Karpas-422 (cell line): ENCODE data around the gene FANCG. TPM values are rescaled to one million over a fixed set of nuclear protein-coding genes. Genes with fewer than 3 reads are reported as not detected.

ENCODE experiments used
- DNase-seq: peaks from one replicate; pipeline ENCODE4 v3.0.0-alpha.2; 2015
- H2AFZ ChIP-seq: fragments of 200-600 bp; sonication (generic); 2 replicates; pipeline ENCODE4 v1.6.1; 2014; ENCODE audit warnings: antibody characterized with exemption, low read length, mixed read lengths
- H3K27ac ChIP-seq: fragments of 200-600 bp; sonication (generic); 2 replicates; pipeline ENCODE4 v1.5.1; 2014; ENCODE audit warnings: mild to moderate bottlenecking, low read length, moderate library complexity
- H3K27me3 ChIP-seq: fragments of 200-600 bp; sonication (generic); 2 replicates; pipeline ENCODE4 v1.6.1; 2014; ENCODE audit warnings: low read length, mixed read lengths
- H3K36me3 ChIP-seq: fragments of 200-600 bp; sonication (generic); 2 replicates; pipeline ENCODE4 v1.6.1; 2014; ENCODE audit warnings: low read length, mixed read lengths; ENCODE audit not compliant: insufficient read depth
- H3K4me1 ChIP-seq: fragments of 200-600 bp; sonication (generic); 2 replicates; pipeline ENCODE4 v1.6.1; 2014; ENCODE audit warnings: mild to moderate bottlenecking, low read length, mixed read lengths
- H3K4me2 ChIP-seq: fragments of 200-600 bp; sonication (generic); 2 replicates; pipeline ENCODE4 v1.6.1; 2014; ENCODE audit warnings: low read length, low read depth, mild to moderate bottlenecking; ENCODE audit not compliant: poor library complexity, severe bottlenecking
- H3K4me3 ChIP-seq: fragments of 200-600 bp; sonication (generic); 2 replicates; pipeline ENCODE4 v1.5.1; 2014; ENCODE audit warnings: mild to moderate bottlenecking, antibody characterized with exemption, low read length, mixed read lengths
- H3K79me2 ChIP-seq: fragments of 200-600 bp; sonication (generic); 2 replicates; pipeline ENCODE4 v1.6.1; 2014; ENCODE audit warnings: mild to moderate bottlenecking, low read length, mixed read lengths
- H3K9ac ChIP-seq: fragments of 200-600 bp; sonication (generic); 2 replicates; pipeline ENCODE4 v1.6.0; 2014; ENCODE audit warnings: low read length
- H3K9me2 ChIP-seq: fragments of 200-600 bp; sonication (generic), shearing (Covaris generic); replicated peaks from 2 replicates; pipeline ENCODE4 v1.6.0; 2014; ENCODE audit warnings: mild to moderate bottlenecking, low read length, moderate library complexity; ENCODE audit not compliant: insufficient read depth
- H3K9me3 ChIP-seq: fragments of 300-700, 200-600 bp; sonication (generic); 2 replicates; pipeline ENCODE4 v1.6.1; 2014; ENCODE audit warnings: low read length, mixed read lengths
- H4K20me1 ChIP-seq: fragments of 200-600 bp; sonication (generic); 2 replicates; pipeline ENCODE4 v1.6.1; 2014; ENCODE audit warnings: mild to moderate bottlenecking, antibody characterized with exemption, low read length, low read depth; ENCODE audit not compliant: insufficient read depth
- total RNA-seq: library from RNA; depleted of rRNA; stranded (reverse); fragments of >200 nt; shearing (Covaris generic); gene quantifications from 2 replicates; pipeline ENCODE4 v1.2.3, GENCODE V29; 2014; ENCODE audit warnings: low replicate concordance

FANCG gene
- total RNA-seq, 1 experiment from 2014 or later, result 38.8 TPM

DNA sequence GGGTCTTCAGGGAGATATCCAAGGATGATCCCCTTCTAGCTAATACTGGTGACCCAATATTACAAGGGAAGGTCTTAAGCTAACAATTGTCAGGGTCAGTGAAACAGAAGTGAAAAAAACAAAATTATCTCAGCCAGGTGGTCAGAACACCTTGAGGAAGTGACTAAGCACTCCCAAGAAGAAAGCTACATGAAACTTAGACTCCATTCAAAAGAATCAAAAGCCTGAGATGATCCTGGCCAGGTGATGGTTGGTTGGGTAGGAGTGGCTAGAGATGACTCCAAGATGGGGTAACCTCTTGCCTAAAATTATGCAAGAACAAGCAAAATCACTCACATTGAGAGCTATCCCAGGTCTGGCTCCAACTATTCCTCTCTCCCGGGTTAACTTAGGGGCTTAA is 12.7 kb downstream of the FANCG start:
- Histone ChIP-seq H4K20me1 (peaks cover 58% of the 10 kb centered on the region), H3K4me2 (no peak overlapping the region), H3K9ac (no peak overlapping the region), H3K4me3 (no peak overlapping the region), H3K4me1 (peaks cover 17% of the 10 kb centered on the region), H3K27ac (no peak overlapping the region), H2AFZ (no peak overlapping the region), H3K9me2 (no peaks in the 10 kb centered on the region), H3K9me3 (no peaks in the 10 kb centered on the region), H3K36me3 (peaks cover 66% of the 10 kb centered on the region), H3K27me3 (no peaks in the 10 kb centered on the region), H3K79me2 (peaks cover 67% of the 10 kb centered on the region)
- DNase-seq, result no peak

DNA sequence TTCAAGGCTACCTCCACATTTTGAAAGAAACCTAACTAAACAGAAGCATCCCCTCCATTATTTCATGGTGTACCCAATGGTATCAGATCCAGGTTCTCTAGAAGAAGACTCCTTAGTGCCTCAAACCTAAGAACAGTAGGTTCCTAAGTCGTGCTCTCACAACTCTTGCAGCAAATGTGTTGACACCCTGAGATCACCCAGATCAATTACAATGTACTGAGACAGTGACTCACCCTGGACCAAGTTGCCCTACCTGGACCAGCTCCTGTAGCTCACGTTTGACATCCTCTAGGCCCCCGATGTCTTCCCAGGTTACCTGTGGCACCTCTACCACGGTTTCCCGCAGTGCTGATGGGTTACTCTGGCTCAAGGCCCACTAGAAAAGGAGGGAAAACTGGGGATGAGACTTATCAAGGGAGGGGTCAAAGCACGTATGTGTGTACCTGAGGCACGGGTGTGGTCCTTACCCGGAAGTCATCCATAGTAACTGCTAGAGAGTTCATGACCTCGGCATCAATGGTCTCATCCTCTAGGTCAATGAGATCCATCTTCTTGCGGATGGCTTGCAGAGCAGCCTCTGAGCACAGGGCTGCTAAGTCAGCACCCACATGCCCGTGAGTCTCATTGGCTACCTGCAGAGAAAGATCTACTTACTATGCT is 19.1 kb downstream of the FANCG start:
- H3K4me3 ChIP-seq, result no peak overlapping the region
- H3K79me2 ChIP-seq, result peaks cover 14% of the 10 kb centered on the region
- no peak overlapping the region for H2AFZ ChIP-seq
- no peaks in the 10 kb centered on the region for H3K4me1 ChIP-seq
- no peaks in the 10 kb centered on the region for H3K27me3 ChIP-seq
- peaks cover 22% of the 10 kb centered on the region for H4K20me1 ChIP-seq
- DNase-seq, result no peak
- peaks cover 87% of the 10 kb centered on the region for H3K36me3 ChIP-seq
- no peaks in the 10 kb centered on the region for H3K9me2 ChIP-seq
- H3K27ac ChIP-seq, result no peak overlapping the region
- H3K4me2 ChIP-seq, result no peak overlapping the region
- H3K9me3 ChIP-seq, result no peaks in the 10 kb centered on the region
- no peak overlapping the region for H3K9ac ChIP-seq

DNA sequence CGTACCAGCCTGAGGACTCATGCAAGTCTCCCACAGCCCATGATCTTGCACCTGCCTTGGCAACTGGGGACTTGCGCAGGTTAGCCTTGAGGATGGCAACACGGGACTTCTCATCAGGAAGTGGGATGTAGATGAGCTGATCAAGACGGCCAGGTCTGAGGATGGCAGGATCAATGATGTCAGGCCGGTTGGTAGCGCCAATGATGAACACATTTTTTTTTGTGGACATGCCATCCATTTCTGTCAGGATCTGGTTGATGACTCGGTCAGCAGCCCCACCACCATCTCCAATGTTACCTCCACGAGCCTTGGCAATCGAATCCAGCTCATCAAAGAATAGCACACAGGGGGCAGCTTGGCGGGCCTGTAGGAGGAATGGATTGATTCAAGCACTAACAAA is 20.3 kb downstream of the FANCG start:
- H3K9me2 ChIP-seq, result no peaks in the 10 kb centered on the region
- no peaks in the 10 kb centered on the region for H3K27me3 ChIP-seq
- no peaks in the 10 kb centered on the region for H3K9me3 ChIP-seq
- no peak overlapping the region for H3K4me3 ChIP-seq
- H3K9ac ChIP-seq, result no peak overlapping the region
- H3K4me1 ChIP-seq, result no peaks in the 10 kb centered on the region
- DNase-seq, result no peak
- H3K27ac ChIP-seq, result no peak overlapping the region
- peaks cover 84% of the 10 kb centered on the region for H3K36me3 ChIP-seq
- no peak overlapping the region for H2AFZ ChIP-seq
- H3K4me2 ChIP-seq, result no peak overlapping the region
- peaks cover 14% of the 10 kb centered on the region; the same call in 1 of the 2 replicates for H3K79me2 ChIP-seq
- H4K20me1 ChIP-seq, result 0 out of 2 replicates have a peak, but pooled peaks cover 15% of the 10 kb centered on the region

DNA sequence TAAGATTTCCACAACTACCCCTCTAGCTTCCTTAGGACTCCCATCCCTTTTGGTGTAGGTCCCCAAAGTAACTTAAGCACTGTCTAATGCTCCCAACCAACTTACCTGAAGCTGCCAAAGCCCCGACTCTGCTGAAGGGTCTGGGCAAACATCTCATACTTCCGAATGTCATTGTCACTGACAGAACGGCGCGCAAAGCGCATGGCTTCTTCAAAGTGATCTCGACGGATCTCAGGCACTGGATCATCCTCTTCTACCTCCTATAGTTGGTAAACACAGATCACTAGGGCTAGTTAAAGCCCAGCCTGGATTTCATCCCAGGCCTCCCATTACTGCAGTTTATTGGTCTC is 22.5 kb downstream of the FANCG start:
- Histone ChIP-seq H3K36me3 (peaks cover 66% of the 10 kb centered on the region), H3K9me3 (no peaks in the 10 kb centered on the region), H4K20me1 (0 out of 2 replicates have a peak, but pooled peaks cover 15% of the 10 kb centered on the region), H3K79me2 (0 out of 2 replicates have a peak, but pooled peaks cover 4% of the 10 kb centered on the region), H3K4me3 (no peak overlapping the region), H3K27ac (no peak overlapping the region), H3K4me2 (no peak overlapping the region), H2AFZ (no peak overlapping the region), H3K27me3 (no peaks in the 10 kb centered on the region), H3K4me1 (no peaks in the 10 kb centered on the region), H3K9me2 (no peaks in the 10 kb centered on the region), H3K9ac (no peak overlapping the region)
- DNase-seq, result no peak

DNA sequence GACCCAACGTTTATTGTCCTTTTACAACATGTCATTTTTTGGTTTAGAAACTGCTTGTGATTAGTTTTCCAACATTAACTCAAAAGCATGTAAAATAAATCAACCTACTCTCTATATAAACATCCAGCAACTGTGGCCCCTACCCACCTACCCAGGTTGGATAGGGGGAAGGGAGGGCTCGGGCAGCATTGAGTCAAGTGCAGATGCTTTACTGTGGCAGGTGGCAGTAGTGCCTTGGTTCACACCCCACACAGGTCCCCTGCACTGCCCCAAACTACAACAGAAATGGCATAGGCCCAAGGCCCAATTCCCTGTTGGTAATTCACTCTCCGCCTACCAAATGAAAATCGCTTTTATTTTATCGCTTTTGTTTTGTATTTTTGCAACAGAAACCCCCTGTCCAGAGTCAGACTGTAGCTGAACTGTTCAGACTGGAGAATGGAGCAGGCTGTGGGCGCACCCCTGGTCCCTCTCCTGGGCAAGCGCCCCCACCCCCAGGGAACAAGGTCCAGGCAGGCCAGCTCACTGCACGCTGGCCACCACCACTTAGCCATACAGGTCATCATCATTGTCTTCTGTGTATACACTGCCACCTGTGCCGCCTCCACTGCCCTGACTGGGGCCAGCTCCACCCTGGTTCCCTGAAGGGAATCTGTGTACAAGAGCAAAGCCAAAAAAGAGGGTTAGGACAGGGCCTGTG is 23.0 kb downstream of the FANCG start:
- Histone ChIP-seq H3K27ac (no peak overlapping the region), H3K4me2 (no peak overlapping the region), H3K9me2 (no peaks in the 10 kb centered on the region), H3K79me2 (0 out of 2 replicates have a peak, but pooled peaks cover 4% of the 10 kb centered on the region), H2AFZ (no peak overlapping the region), H3K27me3 (no peaks in the 10 kb centered on the region), H4K20me1 (0 out of 2 replicates have a peak, but pooled peaks cover 15% of the 10 kb centered on the region), H3K4me3 (no peak overlapping the region), H3K4me1 (no peaks in the 10 kb centered on the region), H3K36me3 (peaks cover 64% of the 10 kb centered on the region), H3K9ac (no peak overlapping the region), H3K9me3 (no peaks in the 10 kb centered on the region)
- no peak for DNase-seq

DNA sequence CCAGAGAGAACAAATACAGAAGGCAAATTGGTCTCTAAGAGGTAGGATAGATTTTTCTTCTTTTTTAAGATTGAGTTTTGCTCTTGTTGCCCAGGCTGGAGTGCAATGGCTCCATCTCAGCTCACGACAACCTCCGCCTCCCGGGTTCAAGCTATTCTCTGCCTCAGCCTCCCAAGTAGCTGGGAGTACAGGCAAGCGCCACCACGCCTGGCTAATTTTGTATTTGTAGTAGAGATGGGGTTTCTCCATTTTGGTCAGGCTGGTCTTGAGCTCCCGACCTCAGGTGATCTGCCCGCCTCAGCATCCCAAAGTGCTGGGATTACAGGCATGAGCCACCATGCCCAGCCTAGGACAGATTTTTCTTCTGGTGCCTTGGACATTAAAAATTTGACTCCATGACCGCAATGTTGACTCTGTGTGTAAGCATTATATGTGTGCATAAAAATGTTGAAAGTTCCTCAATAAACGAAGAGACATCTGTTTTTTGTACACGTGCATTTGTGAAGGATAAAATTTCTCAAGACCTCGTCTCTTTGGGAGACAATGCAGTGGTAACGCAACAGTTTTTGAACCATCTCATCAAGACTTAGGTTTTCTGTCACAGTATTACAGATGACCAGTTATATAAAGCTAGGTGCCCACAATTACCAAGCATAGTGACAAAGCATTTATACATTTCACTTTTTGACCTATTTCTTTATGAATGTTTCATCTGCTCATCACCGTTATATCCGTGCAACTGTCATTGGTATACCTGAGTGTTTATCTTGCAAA is 24.7 kb downstream of the FANCG start:
- DNase-seq, result no peak
- no peak overlapping the region for H3K9ac ChIP-seq
- H2AFZ ChIP-seq, result no peak overlapping the region
- H3K27me3 ChIP-seq, result no peaks in the 10 kb centered on the region
- H3K9me2 ChIP-seq, result no peaks in the 10 kb centered on the region
- H3K4me3 ChIP-seq, result no peak overlapping the region
- no peaks in the 10 kb centered on the region for H3K9me3 ChIP-seq
- 0 out of 2 replicates have a peak, but pooled peaks cover 11% of the 10 kb centered on the region for H4K20me1 ChIP-seq
- peaks cover 59% of the 10 kb centered on the region for H3K36me3 ChIP-seq
- H3K27ac ChIP-seq, result no peak overlapping the region
- no peaks in the 10 kb centered on the region for H3K4me1 ChIP-seq
- H3K79me2 ChIP-seq, result 0 out of 2 replicates have a peak, but pooled peaks cover 4% of the 10 kb centered on the region
- no peak overlapping the region for H3K4me2 ChIP-seq

GRCh38 chr9:35054185-35054835 is 25.4 kb downstream of the FANCG start:
- Histone ChIP-seq H3K27ac (no peak overlapping the region), H2AFZ (no peak overlapping the region), H3K9ac (no peak overlapping the region), H3K36me3 (peaks cover 54% of the 10 kb centered on the region; the same call in 1 of the 2 replicates), H3K4me3 (no peak overlapping the region), H4K20me1 (0 out of 2 replicates have a peak, but pooled peaks cover 10% of the 10 kb centered on the region), H3K4me2 (no peak overlapping the region), H3K4me1 (no peaks in the 10 kb centered on the region), H3K9me2 (no peaks in the 10 kb centered on the region), H3K27me3 (no peaks in the 10 kb centered on the region), H3K79me2 (0 out of 2 replicates have a peak, but pooled peaks cover 4% of the 10 kb centered on the region), H3K9me3 (no peaks in the 10 kb centered on the region)
- DNase-seq, result no peak
